KMS-11 (cell line): ENCODE data around the gene MYBL2.
"Not testable (repeated sequence)": the region's sequence is repeated elsewhere in the genome, so short reads cannot be mapped to it uniquely, and the experiment has no call there.

Experiments used
- H2AFZ ChIP-seq: fragments of 200-600 bp; sonication (generic); 2 replicates; pipeline ENCODE4 v1.6.1; 2016; ENCODE audit warnings: antibody characterized with exemption, mixed run types, low read depth
- H3K27ac ChIP-seq: fragments of 200-600 bp; sonication (generic); 2 replicates; pipeline ENCODE4 v1.6.1; 2016; ENCODE audit warnings: mild to moderate bottlenecking, mixed run types
- H3K27me3 ChIP-seq: fragments of 200-600 bp; sonication (generic); 2 replicates; pipeline ENCODE4 v1.6.1; 2017; ENCODE audit warnings: mild to moderate bottlenecking, low read depth, mixed run types, moderate library complexity; ENCODE audit not compliant: insufficient read depth
- H3K36me3 ChIP-seq: fragments of 200-600 bp; sonication (generic); 2 replicates; pipeline ENCODE4 v1.6.1; 2017; ENCODE audit warnings: mild to moderate bottlenecking, mixed run types; ENCODE audit not compliant: insufficient read depth
- H3K4me1 ChIP-seq: fragments of 200-600 bp; sonication (generic); 2 replicates; pipeline ENCODE4 v1.6.1; 2016; ENCODE audit warnings: mild to moderate bottlenecking, low read depth, mixed run types; ENCODE audit not compliant: poor library complexity, severe bottlenecking
- H3K4me2 ChIP-seq: fragments of 200-600 bp; sonication (generic); 2 replicates; pipeline ENCODE4 v1.7.0; 2016; ENCODE audit warnings: mild to moderate bottlenecking, mixed run types
- H3K4me3 ChIP-seq: fragments of 200-600 bp; sonication (generic); IDR thresholded peaks from 2 replicates; pipeline ENCODE4 v1.6.1; 2017; ENCODE audit warnings: low read depth, low read length, mixed read lengths; ENCODE audit not compliant: insufficient read depth
- H3K79me2 ChIP-seq: fragments of 200-600 bp; sonication (generic); 2 replicates; pipeline ENCODE4 v1.6.1; 2016; ENCODE audit warnings: low read depth, mixed run types; ENCODE audit not compliant: insufficient read depth
- H3K9ac ChIP-seq: fragments of 200-600 bp; sonication (generic); 2 replicates; pipeline ENCODE4 v1.6.1; 2016; ENCODE audit warnings: mild to moderate bottlenecking, mixed run types
- H4K20me1 ChIP-seq: fragments of 200-600 bp; sonication (generic); 2 replicates; pipeline ENCODE4 v1.6.1; 2016; ENCODE audit warnings: mild to moderate bottlenecking, mixed run types; ENCODE audit not compliant: insufficient read depth
- TF ChIP-seq, protein P1 (sequence below): fragments of 200-600 bp; sonication (generic); conservative IDR thresholded peaks from 2 replicates; pipeline ENCODE4 v1.6.1; 2017; ENCODE audit warnings: low read depth, mild to moderate bottlenecking, antibody characterized with exemption, low read length, moderate library complexity, mixed read lengths

Gene MYBL2

DNA sequence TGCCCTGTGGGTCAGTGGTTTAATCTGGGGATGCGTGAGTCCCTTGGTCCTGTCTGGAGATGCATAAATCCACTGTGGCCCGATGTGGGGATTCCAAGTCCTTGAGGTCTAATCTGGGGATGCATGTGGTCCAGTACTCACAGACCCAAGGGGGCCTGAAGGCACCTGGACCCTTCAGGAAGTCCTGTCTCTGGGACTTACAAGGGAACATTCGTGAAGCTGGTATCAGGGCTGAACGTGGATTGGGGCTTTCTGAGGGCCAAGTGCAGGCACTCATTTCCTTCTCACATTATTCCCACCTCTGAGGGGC lies 85.1 kb downstream of the MYBL2 start:
- Histone ChIP-seq H3K4me3 (no peak overlapping the region), H3K27ac (peak overlapping the region; percentile 97)

DNA sequence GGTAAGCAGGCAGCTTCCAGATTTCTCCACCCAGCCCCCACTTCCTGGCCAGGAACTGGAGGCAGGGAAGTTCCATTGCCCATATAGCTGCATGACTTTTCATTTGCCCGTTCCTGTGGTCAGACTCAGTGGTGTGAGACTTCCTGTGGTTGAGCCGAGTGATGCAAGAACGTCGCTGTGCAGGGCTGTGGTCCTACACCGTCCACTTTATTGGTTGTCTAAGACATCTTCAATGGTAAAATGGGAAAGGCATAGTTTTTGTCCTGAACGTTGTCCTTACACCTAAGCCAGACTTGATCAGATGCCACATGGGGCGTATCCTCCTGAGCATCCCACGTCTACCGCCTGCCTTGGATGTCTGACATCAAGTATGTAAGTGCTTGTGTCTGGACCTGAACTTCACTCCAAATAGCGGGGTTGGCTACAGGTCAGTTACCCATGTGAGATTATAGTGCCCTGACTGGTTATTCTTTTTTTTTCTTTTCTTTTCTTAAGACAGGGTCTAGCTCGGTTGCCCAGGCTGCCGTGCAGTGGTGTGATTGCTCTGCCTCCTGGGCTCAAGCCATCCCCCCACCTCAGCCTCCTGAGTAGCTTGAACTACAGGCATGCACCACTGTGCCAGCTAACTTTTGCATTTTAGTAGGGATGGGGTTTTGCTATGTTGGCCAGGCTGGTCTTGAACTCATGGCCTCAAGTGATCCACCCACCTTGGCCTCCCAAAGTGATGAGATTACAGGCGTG lies 85.8 kb downstream of the MYBL2 start:
- H3K36me3 ChIP-seq = no peaks in the 10 kb centered on the region
- no peaks in the 10 kb centered on the region for H4K20me1 ChIP-seq
- H3K9ac ChIP-seq = peak overlapping the region; percentile 73
- H3K4me1 ChIP-seq = peaks cover 76% of the 10 kb centered on the region
- TF ChIP-seq, protein P1, sequence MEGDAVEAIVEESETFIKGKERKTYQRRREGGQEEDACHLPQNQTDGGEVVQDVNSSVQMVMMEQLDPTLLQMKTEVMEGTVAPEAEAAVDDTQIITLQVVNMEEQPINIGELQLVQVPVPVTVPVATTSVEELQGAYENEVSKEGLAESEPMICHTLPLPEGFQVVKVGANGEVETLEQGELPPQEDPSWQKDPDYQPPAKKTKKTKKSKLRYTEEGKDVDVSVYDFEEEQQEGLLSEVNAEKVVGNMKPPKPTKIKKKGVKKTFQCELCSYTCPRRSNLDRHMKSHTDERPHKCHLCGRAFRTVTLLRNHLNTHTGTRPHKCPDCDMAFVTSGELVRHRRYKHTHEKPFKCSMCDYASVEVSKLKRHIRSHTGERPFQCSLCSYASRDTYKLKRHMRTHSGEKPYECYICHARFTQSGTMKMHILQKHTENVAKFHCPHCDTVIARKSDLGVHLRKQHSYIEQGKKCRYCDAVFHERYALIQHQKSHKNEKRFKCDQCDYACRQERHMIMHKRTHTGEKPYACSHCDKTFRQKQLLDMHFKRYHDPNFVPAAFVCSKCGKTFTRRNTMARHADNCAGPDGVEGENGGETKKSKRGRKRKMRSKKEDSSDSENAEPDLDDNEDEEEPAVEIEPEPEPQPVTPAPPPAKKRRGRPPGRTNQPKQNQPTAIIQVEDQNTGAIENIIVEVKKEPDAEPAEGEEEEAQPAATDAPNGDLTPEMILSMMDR = no peak; the same call in 1 of the 2 replicates
- no peak overlapping the region for H3K4me3 ChIP-seq
- H3K27me3 ChIP-seq = no peaks in the 10 kb centered on the region
- H3K4me2 ChIP-seq = peak overlapping the region; percentile 75
- no peaks in the 10 kb centered on the region for H3K79me2 ChIP-seq
- peak overlapping the region; percentile 97 for H3K27ac ChIP-seq
- no peak overlapping the region; the same call in 1 of the 2 replicates for H2AFZ ChIP-seq

More for the DNA sequence above, 85.1 kb downstream of the MYBL2 start:
- Histone ChIP-seq H4K20me1 (no peaks in the 10 kb centered on the region), H3K36me3 (no peaks in the 10 kb centered on the region), H3K79me2 (no peaks in the 10 kb centered on the region), H3K4me2 (peak overlapping the region; percentile 75), H2AFZ (peak overlapping the region; percentile 14; the same call in 1 of the 2 replicates), H3K4me1 (peaks cover 69% of the 10 kb centered on the region), H3K27me3 (no peaks in the 10 kb centered on the region), H3K9ac (peak overlapping the region; percentile 73)
- TF ChIP-seq, protein P1 = no peak

DNA sequence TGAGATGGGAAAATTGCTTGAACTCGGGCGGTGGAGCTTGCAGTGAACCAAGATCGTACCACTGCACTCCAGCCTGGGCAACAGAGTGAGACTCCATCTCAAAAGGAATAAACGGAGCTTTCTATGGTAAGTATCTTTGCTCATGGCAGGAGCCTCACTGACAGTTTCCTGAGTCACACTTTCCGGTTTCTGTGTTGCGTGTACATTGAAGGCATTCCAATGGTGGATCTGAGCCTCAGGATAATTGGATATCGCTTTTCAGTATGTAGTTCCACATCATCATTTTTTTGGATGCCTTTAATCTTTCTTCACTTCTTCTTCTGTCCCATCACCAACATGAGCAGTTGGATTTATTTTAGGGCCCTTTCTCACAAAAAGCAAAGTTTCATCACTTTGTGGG lies 88.5 kb downstream of the MYBL2 start:
- H2AFZ ChIP-seq = no peak overlapping the region

DNA sequence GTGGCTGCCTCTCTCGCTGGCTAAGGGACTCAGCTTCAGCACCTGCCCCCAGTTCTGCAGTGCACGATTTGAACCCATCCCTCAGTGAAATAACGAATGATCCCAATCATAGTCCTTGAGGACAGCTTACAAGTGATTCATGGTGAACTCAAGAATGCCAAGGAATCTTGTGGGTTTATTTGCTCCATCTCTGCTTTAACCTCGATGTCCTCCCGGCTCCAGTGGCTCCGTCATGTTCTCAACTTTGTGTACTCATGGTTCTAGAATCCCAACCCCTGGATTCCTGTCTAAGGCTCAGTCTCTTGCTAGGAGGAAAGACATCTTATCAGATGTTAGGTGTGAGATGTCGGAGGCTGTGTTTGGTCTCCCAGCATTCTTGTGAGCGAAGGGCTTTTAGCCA lies 88.9 kb downstream of the MYBL2 start:
- no peak overlapping the region for H2AFZ ChIP-seq
- TF ChIP-seq, protein P1 = no peak
- H3K27me3 ChIP-seq = no peaks in the 10 kb centered on the region
- H3K79me2 ChIP-seq = no peaks in the 10 kb centered on the region
- no peak overlapping the region for H3K27ac ChIP-seq
- no peak overlapping the region for H3K4me3 ChIP-seq
- no peak overlapping the region for H3K9ac ChIP-seq
- no peak overlapping the region for H3K4me2 ChIP-seq
- H3K36me3 ChIP-seq = no peaks in the 10 kb centered on the region
- H3K4me1 ChIP-seq = peaks cover 56% of the 10 kb centered on the region
- H4K20me1 ChIP-seq = no peaks in the 10 kb centered on the region

More for the DNA sequence above, 88.5 kb downstream of the MYBL2 start:
- no peaks in the 10 kb centered on the region for H3K79me2 ChIP-seq
- H3K36me3 ChIP-seq = no peaks in the 10 kb centered on the region
- no peak overlapping the region for H3K9ac ChIP-seq
- TF ChIP-seq, protein P1 = no peak
- no peaks in the 10 kb centered on the region for H4K20me1 ChIP-seq
- no peak overlapping the region for H3K27ac ChIP-seq
- H3K4me2 ChIP-seq = no peak overlapping the region
- peaks cover 61% of the 10 kb centered on the region for H3K4me1 ChIP-seq
- no peak overlapping the region for H3K4me3 ChIP-seq
- no peaks in the 10 kb centered on the region for H3K27me3 ChIP-seq

DNA sequence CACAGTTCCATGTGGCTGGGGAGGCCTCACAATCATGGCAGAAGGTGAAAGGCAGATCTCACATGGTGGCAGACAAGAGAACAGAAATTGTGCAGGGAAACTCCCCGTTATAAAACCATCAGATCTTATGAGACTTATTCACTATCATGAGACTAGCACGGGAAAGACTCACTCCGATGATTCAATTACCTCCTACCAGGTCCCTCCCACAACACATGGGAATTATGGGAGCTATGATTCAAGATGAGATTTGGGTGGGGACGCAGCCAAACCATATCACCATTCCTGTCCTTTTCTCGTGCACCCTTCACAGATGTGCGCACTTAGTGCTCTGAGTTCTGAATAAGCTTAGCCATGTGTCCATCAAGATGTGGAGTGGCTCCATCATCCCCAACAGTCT lies 91.0 kb downstream of the MYBL2 start:
- H3K27ac ChIP-seq, H3K4me3 ChIP-seq, H3K79me2 ChIP-seq, H3K36me3 ChIP-seq, H4K20me1 ChIP-seq, H3K27me3 ChIP-seq, H2AFZ ChIP-seq, H3K9ac ChIP-seq: not testable (repeated sequence)
- Histone ChIP-seq H3K4me1 (peaks cover 38% of the 10 kb centered on the region), H3K4me2 (0 out of 2 replicates have a peak overlapping the region, but pooled peaks have one; percentile 16)
